ENCODE measurements around the gene ACAP2. TPM values are rescaled to one million over a fixed set of nuclear protein-coding genes. Genes with fewer than 3 reads are reported as not detected.
"Not testable (repeated sequence)": the region's sequence is repeated elsewhere in the genome, so short reads cannot be mapped to it uniquely, and the experiment has no call there.

Gene ACAP2
- polyA plus RNA-seq, 1 donor from 2014 or later = 71.3 TPM

DNA sequence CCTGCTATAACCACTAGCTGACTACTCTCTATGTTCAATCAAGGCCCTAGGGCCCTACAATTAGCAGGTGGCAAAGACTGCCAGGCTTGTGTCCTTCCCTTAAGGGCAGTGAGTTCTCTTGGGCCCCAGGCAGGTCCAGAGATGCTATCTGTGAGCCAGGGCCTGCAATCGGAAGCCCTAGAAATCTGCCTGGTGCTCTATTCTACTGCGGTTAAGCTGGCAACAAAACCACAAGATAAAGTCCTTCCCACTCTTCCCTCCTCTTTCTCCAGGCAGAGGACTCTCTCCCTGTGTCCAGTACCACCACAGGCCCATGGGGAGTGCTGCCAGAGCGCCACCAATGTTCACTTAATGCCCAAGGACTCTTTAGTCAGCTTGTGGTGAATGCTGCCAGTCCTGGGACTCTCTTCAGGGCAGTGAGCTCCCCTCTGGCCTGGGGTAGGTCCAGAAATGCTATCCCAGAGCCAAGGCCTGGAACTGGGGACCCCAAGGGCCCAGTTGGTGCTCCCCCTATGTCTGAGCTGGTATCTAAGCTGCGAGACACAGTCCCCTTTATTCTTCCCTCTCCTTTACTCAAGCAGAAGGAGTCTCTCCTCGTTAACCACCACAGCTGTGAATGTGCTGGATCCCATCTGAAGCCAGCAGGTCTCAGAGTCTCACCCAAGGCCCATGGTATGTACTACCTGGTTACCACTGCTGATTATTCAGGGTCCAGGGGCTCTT, 206.6 kb downstream of the ACAP2 start:
- H3K27me3 Mint-ChIP-seq = no peaks in the 10 kb centered on the region
- peaks cover 0 to 5% (median 0%) of the 10 kb centered on the region in 3 donors for H3K9me3 Mint-ChIP-seq
- no peak overlapping the region for H3K27ac Mint-ChIP-seq
- H3K36me3 Mint-ChIP-seq = peaks cover 9% of the 10 kb centered on the region
- H3K4me1 Mint-ChIP-seq = no peaks in the 10 kb centered on the region
- H3K4me3 Mint-ChIP-seq = no peak overlapping the region

DNA sequence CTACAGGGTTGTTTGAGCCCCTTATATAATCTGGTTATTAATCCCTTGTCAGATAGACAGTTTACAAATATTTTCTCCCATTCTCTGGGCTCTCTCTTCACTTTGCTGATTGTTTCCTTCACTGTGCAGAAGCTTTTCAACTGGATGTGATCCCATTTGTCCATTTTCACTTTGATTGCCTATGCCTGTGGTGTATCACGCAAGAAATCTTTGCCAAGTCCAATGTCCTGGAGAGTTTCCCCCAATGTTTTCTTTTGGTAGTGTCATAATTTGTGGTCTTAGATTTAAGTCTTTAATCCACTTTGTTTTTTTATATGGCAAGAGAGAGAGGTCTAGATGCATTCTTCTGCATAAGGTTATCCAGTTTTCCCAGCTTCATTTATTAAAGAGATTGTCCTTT, 212.6 kb downstream of the ACAP2 start:
- H3K9me3 Mint-ChIP-seq = peaks cover 0 to 5% (median 0%) of the 10 kb centered on the region in 3 donors
- H3K27ac Mint-ChIP-seq = no peak overlapping the region
- no peak overlapping the region for H3K4me3 Mint-ChIP-seq
- no peaks in the 10 kb centered on the region for H3K27me3 Mint-ChIP-seq
- peaks cover 0 to 14% (median 5%) of the 10 kb centered on the region in 3 donors for H3K4me1 Mint-ChIP-seq
- peaks cover 4% of the 10 kb centered on the region for H3K36me3 Mint-ChIP-seq

DNA sequence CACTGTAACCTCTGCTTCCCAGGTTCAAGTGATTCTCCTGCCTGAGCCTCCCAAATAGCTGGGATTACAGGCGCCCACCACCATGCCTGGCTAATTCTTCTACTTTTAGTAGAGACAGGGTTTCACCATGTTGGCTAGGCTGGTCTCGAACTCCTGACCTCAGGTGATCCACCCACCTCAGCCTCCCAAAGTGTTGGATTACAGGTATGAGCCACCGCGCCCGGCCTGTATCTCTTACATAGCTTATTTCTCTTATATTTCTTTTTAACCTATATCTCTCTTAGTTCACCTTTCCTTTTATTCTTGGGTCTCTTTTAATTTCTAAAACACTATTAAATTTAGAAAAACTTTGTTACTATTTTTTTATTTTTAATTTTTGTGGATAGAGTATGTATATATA, 213.9 kb downstream of the ACAP2 start:
- H3K4me3 Mint-ChIP-seq, H3K9me3 Mint-ChIP-seq, H3K27me3 Mint-ChIP-seq, H3K36me3 Mint-ChIP-seq: not testable (repeated sequence)
- Mint-ChIP-seq H3K27ac (peak overlapping the region in 1 of 3 donors; percentile 25), H3K4me1 (peaks cover 0 to 14% (median 5%) of the 10 kb centered on the region in 3 donors)

DNA sequence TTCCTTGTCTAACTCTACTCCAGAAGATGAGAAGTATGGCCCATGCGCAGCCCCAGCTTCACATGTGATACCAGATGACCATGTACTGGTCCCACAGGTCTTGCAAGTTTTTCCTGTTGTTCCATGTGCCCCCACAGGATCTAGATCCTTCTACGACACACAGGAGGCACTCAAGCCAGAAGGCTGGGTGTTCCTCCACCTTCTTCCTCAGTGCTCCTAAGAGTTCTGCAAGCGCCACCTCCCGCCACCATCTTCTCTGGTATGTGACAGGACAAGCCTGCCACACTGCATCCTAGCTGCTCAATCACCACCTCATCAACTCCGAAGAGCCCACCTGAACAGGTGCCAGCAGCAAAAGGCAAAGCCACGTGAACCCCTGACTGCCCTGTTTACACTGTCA, 214.9 kb downstream of the ACAP2 start:
- Mint-ChIP-seq H3K4me1 (peaks cover 0 to 14% (median 5%) of the 10 kb centered on the region in 3 donors), H3K4me3 (no peak overlapping the region), H3K9me3 (no peaks in the 10 kb centered on the region), H3K36me3 (no peaks in the 10 kb centered on the region), H3K27ac (peak overlapping the region in 1 of 3 donors; percentile 84), H3K27me3 (no peaks in the 10 kb centered on the region)

DNA sequence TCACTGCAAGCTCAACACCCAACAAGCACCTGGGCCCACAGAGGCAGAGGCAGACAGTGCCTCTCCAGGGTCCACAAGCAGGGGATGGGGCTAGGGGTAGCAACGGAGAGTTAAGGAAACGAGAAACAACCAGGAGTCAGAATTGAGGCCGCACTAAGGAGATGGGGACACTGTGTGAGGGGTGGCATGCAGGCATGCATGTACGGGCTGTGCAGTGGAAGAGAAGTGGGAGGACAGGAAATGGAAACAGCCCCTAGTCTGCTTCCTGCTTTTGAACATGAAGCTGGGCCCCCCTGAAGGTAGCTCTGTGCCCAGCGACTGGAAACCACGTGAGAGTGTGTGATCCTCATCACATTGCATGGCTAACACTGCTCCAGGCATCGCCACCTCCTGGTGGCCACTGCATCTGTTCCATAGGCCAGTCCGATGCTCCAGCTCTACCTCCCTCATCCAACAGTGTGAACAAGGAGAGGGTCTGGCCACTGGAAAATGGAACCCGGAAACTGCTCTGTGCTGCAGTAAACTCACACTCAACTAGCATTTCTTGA, 215.8 kb downstream of the ACAP2 start:
- H3K4me1 Mint-ChIP-seq = peaks cover 0 to 14% (median 5%) of the 10 kb centered on the region in 3 donors
- peak overlapping the region in 1 of 3 donors; percentile 46 for H3K27ac Mint-ChIP-seq
- H3K4me3 Mint-ChIP-seq = peak overlapping the region in 1 of 4 donors; percentile 59
- H3K27me3 Mint-ChIP-seq = no peaks in the 10 kb centered on the region
- H3K36me3 Mint-ChIP-seq = no peaks in the 10 kb centered on the region
- no peaks in the 10 kb centered on the region for H3K9me3 Mint-ChIP-seq

DNA sequence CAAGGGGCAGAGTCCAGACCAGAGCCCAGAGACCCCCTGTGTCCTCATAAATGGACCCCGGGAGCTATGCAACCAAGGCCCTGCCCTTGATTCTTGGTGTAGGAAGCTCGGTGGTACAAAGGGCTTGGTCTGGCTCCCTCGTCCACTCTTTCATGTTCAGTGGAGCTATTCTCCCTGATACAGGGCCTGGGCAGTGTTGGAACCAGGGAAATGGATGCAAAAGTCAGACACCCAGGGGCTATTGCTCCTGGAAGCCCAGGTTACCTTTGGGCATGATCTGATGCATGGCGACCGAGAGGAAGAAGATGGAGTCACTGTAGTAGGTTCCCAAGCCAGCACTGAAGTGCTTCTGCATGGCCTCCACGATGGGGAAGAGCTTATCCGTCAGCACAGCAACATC, 216.4 kb downstream of the ACAP2 start:
- H3K4me1 Mint-ChIP-seq = peaks cover 0 to 14% (median 5%) of the 10 kb centered on the region in 3 donors
- H3K36me3 Mint-ChIP-seq = no peaks in the 10 kb centered on the region
- no peaks in the 10 kb centered on the region for H3K9me3 Mint-ChIP-seq
- peak overlapping the region in 1 of 3 donors; percentile 46 for H3K27ac Mint-ChIP-seq
- no peaks in the 10 kb centered on the region for H3K27me3 Mint-ChIP-seq
- H3K4me3 Mint-ChIP-seq = no peak overlapping the region

DNA sequence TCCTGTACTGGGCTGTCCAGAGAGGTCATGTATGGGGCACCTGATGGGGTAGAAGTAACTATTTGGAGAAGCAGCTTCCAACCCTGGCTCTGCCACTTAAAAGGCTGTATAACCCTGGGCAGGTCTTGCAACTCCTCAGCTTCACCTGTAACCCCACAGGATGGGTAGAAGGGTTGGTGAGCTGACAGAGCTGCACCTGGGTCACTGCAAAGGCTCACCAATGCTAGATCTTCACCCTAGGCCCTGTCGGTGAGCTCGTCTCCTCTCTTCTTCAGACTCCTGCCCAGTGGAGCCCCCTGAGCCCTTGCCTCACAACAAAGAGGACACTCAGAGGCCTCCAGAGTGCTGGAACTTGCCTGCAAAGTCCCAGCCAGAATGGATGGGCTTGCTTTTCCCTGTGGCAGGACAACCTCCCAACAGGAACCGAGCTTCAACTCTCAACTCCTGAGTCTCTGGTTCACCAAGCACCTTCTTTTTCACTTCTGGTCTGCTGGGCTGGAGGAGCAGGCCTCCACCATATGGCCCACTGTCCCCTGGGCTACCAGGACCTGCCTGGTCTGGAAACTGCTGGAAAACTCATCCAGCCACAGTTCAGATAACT, 217.7 kb downstream of the ACAP2 start:
- Mint-ChIP-seq H3K27me3 (no peaks in the 10 kb centered on the region), H3K36me3 (no peaks in the 10 kb centered on the region), H3K27ac (peak overlapping the region in 1 of 3 donors; percentile 39), H3K4me1 (peaks cover 0 to 14% (median 5%) of the 10 kb centered on the region in 3 donors), H3K9me3 (no peaks in the 10 kb centered on the region), H3K4me3 (no peak overlapping the region)

Other genes starting within 250 kb of the ACAP2 start
- 5.2 TPM for gene XXYLT1, start 171.9 kb downstream of the ACAP2 start, polyA plus RNA-seq
- gene PPP1R2, start 100.3 kb upstream of the ACAP2 start, polyA plus RNA-seq = 159 TPM
- not detected for gene APOD, start 140.9 kb upstream of the ACAP2 start, polyA plus RNA-seq

Measured in IgD-negative memory B cell (primary cell).